OCI-M2 (cell line): ENCODE data around the gene ZNRF3.
"Not testable (repeated sequence)": the region's sequence is repeated elsewhere in the genome, so short reads cannot be mapped to it uniquely, and the experiment has no call there.

Experiments used
- DNase-seq: peaks from one replicate; lab custom pipeline; 2025; ENCODE audit not compliant: unreplicated experiment; lab: John Stamatoyannopoulos, UW

The ZNRF3 gene

DNA sequence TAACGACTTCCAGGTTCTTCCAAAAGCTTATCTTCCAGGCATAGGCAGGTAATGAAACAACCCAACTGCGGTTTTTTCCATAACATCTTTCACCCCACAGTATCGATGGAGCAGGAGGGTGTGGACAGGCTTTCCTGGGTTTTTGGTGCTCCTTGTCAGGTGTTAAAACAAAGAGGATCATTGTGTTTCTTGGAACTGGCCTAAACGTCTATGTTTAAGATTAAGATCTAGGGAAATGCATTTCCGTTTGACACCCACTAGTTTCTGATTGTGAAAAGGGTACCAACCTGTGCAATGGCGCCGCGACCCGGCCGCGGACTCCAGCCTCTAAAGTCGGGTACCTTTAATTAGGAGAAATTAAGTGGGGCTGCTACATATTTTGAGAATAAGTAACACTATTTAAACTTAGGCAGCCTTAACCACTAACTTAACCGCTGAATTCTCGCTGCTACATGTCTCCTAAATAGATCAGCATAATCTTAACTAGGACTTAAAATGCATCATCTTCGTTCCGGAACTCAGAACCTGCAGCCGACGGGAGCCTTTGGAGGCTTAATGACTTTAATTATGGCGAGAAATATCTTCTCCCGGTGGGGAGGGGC, 146.7 kb downstream of the ZNRF3 start:
- no peak for DNase-seq

GRCh38 chr22:29030618-29031226, 147.3 kb downstream of the ZNRF3 start:
- no peak for DNase-seq

DNA sequence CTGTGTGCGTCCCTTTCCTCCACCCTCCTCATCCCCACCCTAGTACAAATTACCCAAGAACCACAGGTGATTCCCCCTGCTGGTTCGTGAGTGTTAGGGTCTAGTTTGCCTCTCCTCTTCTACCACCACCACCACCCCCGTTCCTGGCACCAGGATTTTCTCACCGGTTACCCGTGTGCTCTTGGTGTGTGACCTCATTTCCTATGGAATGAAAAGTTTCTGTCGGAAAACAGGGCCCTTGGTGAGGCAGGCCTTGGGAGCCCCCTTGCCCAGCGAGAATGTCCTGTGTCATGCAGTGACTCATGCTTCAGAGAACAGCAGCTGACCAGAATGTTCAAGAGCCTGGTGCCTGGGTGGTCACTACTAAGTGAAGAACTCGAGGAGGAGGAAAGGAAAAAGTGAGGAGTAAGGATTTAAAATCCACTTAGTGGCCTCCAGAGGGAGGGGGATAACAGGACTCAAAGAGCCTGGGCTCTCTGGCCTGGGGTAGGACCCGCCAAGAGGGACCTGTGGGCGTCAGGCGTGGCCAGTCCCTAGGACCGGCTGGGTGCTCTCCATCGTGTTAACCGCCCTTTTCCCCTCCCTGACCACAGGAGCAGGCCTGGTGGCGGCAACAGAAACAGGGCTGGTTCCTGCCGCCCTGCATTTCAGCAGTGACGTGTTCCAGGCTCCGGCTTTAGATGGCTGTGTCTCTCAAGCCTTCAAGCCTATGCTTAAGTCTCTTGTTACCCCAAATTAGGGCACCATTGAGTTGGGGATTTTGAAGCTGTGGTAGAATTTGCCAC, 148.0 kb downstream of the ZNRF3 start:
- no peak for DNase-seq

GRCh38 chr22:29032014-29032475, 148.7 kb downstream of the ZNRF3 start:
- no peak for DNase-seq

GRCh38 chr22:29032584-29032983, 149.2 kb downstream of the ZNRF3 start:
- DNase-seq, result no peak

DNA sequence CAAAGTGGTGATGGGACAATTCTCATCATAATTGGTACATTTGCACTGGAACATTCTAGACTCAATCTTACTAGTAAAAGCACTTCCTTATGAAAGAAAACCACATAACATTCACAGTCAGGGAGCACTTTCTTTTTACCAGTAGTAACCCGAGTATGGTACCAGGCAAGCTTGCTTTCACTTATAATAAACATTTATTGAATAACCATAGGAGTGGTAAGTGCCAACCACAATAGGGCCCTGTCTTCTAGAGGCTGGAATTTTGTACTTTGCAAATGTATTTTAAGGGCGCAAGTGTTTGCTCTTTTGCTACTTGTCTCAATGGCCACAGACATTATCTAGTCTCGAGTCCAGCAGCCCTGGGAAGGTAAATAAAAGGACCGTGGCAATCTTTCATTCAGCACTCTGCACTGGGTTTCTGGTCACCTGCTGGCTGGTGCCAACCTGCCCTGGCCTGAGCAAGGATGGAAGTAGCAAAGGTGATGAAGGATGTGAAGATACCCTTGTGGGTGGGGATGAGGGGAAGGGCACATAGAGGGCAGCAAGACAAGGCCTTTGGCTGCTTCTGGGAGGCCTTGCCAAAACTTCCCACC, 154.1 kb downstream of the ZNRF3 start:
- DNase-seq, result no peak

DNA sequence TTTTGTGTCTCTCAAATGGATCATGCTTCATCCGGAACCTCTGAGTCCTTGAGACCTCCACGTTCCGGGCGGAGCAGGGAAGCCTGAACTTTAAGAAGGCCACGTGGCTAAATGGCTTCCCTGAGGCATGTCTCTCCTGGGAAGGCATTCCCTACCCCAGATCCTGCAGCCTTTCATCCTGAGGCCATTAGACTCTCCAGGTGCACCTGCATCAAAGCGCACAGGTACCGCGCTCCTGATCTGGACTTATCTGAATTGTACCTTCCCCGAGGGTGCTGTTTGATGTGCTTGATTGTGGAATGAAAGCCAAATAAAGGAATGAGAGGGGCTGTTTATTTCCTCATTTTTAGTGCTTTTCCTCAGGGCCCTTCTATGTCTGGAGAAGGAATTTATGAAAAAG, 155.8 kb downstream of the ZNRF3 start:
- no peak for DNase-seq

DNA sequence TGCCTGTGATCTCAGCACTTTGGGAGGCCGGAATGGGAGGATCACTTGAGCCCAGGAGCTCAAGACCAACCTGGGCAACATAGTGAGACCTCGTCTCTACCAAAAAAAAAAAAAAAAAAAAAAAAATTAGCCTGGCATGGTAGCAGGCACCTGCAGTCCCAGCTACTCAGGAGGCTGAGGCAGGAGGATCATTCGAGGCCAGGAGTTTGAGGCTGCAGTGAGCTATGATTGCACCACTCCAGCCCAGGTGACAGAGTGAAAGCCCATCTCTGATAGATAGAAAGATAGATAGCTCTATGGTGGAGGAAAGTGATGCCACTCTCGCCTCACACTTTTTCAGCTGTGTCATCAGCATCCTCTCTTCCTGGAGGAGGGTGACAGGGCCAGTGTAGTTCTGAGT, 156.3 kb downstream of the ZNRF3 start:
- not testable (repeated sequence) for DNase-seq

- DNase-seq, result no peak
Measured at GRCh38 chr22:29040385-29041275, 157.3 kb downstream of the ZNRF3 start.

- no peak for DNase-seq
Measured at GRCh38 chr22:29041408-29041807, 158.0 kb downstream of the ZNRF3 start.

DNA sequence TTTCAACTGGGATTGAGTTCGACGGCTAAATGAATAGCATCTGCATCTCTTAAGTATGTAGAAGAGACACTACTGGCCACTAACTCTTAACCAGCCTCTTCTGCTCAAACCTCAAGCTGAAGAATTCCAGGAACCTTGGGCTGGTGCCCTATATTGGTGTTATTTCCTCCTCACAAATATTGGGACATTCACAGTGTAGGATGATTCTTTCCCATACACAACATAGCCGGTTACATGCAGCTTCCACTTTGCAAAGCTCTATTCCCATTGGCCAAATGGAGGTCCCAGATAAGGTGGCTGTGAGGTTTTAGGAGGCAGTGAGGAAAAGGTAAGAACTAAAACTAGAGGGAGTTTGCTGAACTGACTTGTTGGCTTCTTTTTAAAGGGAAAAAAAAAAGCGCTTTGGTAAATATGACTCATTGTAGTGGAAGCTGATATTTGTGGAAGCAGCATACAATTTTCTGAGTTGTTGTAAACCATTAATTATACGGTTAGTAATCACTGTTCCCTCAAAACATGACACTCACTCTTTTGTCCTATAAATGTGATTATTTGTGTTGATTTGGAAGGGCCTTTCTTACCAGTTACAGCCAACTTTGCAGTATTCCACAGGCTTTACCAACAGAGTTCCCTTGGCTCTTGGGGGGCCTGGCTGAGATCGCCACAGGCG, 160.7 kb downstream of the ZNRF3 start:
- no peak for DNase-seq

GRCh38 chr22:29044657-29045176, 161.3 kb downstream of the ZNRF3 start:
- no peak for DNase-seq

DNA sequence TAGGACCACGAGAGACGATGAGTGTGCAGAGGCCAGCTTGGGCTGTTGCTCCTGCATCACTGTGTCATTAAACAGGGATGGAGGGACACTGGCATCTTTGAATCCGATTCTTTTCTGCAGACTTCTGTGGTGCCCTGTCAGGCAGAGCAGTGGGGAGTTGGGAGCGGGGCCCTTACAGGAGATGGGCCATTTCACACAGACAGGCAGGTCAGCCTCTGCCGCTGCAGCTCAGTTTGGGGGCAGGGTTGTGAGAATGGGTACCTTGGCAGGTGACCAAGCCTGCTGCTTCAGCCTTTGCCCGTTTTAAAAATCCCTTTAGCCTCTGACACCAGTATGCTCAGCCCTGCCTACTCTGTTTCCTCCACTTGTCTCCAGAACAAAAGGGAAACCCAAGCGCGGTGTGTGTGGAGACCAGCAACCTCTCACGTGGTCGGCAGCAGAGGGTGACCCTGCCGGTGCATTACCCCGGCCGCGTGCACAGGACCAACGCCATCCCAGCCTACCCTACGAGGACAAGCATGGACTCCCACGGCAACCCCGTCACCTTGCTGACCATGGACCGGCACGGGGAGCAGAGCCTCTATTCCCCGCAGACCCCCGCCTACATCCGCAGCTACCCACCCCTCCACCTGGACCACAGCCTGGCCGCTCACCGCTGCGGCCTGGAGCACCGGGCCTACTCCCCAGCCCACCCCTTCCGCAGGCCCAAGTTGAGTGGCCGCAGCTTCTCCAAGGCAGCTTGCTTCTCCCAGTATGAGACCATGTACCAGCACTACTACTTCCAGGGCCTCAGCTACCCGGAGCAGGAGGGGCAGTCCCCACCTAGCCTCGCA, 165.7 kb downstream of the ZNRF3 start:
- DNase-seq, result no peak

GRCh38 chr22:29049655-29050263, 166.4 kb downstream of the ZNRF3 start:
- DNase-seq, result no peak

GRCh38 chr22:29050457-29050856, 167.1 kb downstream of the ZNRF3 start:
- no peak for DNase-seq

- DNase-seq, result no peak
Measured at GRCh38 chr22:29053048-29053702, 169.8 kb downstream of the ZNRF3 start.

GRCh38 chr22:29054251-29054767, 170.9 kb downstream of the ZNRF3 start:
- no peak for DNase-seq
